OCI-LY1 (cell line): Measurements from ENCODE around the gene MICALL2.

Experiments used
- EZH2 ChIP-seq: fragments of 200-600 bp; sonication (generic), shearing (Covaris generic); IDR thresholded peaks from 2 replicates; pipeline ENCODE4 v1.8.0; 2017; ENCODE audit warnings: borderline replicate concordance, mixed run types, mild to moderate bottlenecking, antibody characterized with exemption, low read length, moderate library complexity, mixed read lengths
- TF ChIP-seq, protein P1 (sequence below): fragments of 200-600 bp; sonication (generic), shearing (Covaris generic); IDR thresholded peaks from 2 replicates; pipeline ENCODE4 v1.5.1; 2017; ENCODE audit warnings: mild to moderate bottlenecking, antibody characterized with exemption, low read length, moderate library complexity, mixed read lengths

DNA sequence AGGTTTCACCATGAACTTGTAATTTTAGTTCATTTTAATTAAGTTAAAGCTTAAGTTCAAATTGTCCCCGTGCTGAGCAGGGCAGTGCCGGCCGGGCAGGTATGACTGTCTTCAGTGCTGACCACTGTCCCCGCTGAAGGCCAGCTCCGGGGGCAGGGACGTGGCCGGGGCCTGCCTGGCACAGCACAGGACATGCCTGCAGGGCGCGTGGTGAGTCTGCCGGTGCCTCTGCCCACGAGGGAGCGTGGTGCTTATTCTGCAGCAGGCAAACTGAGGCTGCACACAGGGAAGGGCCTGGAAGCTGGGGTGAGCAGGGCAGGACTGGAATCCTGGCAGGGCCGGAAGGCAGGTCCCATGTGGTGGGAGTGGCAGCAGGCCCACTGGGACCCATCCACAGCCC is 9.8 kb downstream of the MICALL2 start:
- TF ChIP-seq, protein P1, sequence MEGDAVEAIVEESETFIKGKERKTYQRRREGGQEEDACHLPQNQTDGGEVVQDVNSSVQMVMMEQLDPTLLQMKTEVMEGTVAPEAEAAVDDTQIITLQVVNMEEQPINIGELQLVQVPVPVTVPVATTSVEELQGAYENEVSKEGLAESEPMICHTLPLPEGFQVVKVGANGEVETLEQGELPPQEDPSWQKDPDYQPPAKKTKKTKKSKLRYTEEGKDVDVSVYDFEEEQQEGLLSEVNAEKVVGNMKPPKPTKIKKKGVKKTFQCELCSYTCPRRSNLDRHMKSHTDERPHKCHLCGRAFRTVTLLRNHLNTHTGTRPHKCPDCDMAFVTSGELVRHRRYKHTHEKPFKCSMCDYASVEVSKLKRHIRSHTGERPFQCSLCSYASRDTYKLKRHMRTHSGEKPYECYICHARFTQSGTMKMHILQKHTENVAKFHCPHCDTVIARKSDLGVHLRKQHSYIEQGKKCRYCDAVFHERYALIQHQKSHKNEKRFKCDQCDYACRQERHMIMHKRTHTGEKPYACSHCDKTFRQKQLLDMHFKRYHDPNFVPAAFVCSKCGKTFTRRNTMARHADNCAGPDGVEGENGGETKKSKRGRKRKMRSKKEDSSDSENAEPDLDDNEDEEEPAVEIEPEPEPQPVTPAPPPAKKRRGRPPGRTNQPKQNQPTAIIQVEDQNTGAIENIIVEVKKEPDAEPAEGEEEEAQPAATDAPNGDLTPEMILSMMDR, result no peak
- TF ChIP-seq EZH2, result no peak
